Fibroblast of mammary gland (primary cell): Measurements from ENCODE around the gene LRRC3.

Experiments used
- DNase-seq: peaks from one replicate; pipeline ENCODE4 v3.0.0-alpha.2; 2010; ENCODE audit warnings: low read depth
- H3K4me3 ChIP-seq: 2 replicates; pipeline ENCODE4 v1.5.1; 2011; ENCODE audit warnings: low read depth, mild to moderate bottlenecking, low read length, moderate library complexity; ENCODE audit not compliant: control insufficient read depth
- CTCF ChIP-seq: conservative IDR thresholded peaks from 2 replicates; pipeline ENCODE4 v1.5.1; 2011; ENCODE audit warnings: low read depth, low read length, inconsistent platforms; ENCODE audit not compliant: control insufficient read depth, insufficient read depth

The LRRC3 gene

DNA sequence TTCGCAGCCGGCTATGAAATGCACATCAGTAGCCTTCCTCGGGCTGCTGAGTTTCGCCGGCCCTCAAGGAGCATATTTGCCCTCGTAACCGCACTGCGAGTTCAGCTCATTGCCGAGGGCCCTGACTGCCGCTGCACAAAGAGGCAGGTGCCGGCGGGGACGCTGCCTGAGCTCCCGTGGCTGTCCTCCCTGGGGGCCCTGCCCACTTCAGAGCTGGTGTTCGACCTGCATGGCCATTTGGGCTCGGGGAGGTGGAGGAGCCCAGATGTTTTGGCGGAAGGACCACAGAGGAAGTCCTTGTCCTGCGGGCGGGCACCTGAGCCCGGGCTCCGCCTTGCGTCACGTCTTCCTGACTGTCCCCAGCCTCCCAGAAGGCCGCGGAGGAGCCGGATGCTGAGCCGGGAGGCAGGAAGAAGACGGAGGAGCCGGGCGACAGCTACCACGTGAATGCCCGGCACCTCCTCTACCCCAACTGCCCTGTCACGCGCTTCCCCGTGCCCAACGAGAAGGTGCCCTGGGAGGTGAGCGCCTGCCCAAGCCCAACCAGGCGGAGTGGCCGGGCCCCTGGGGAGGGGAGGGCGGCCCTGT is 29.9 kb upstream of the LRRC3 start:
- TF ChIP-seq CTCF, result no peak
- DNase-seq, result no peak
- no peak overlapping the region for H3K4me3 ChIP-seq

GRCh38 chr21:44425895-44426662 is 29.2 kb upstream of the LRRC3 start:
- no peak overlapping the region for H3K4me3 ChIP-seq
- TF ChIP-seq CTCF, result no peak
- DNase-seq, result no peak

GRCh38 chr21:44426663-44427191 is 28.6 kb upstream of the LRRC3 start:
- no peak overlapping the region for H3K4me3 ChIP-seq
- no peak for DNase-seq
- TF ChIP-seq CTCF, result no peak

GRCh38 chr21:44427241-44428120 is 27.8 kb upstream of the LRRC3 start:
- no peak overlapping the region for H3K4me3 ChIP-seq
- no peak for TF ChIP-seq CTCF
- DNase-seq, result no peak

DNA sequence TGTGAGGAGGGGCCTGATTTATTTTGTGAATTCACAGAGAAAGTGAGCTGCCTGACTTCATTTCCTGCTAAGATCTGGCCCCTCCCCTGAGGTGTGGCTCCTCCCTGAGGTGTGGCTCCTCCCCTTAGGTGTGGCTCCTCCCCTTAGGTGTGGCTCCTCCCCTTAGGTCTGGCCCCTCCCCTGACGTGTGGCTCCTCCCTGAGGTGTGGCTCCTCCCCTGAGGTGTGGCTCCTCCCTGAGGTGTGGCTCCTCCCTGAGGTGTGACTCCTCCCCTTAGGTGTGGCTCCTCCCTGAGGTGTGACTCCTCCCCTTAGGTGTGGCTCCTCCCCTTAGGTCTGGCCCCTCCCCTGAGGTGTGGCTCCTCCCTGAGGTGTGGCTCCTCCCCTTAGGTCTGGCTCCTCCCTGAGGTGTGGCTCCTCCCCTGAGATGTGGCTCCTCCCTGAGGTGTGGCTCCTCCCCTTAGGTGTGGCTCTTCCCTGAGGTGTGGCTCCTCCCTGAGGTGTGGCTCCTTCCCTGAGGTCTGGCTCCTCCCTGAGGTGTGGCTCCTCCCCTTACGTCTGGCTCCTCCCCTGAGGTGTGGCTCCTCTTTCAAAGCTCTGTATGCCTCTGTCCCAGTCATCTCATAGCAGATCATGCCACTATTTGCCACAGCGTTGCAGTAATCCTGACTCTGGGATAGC is 26.9 kb upstream of the LRRC3 start:
- no peak for TF ChIP-seq CTCF
- DNase-seq, result no peak
- H3K4me3 ChIP-seq, result no peak overlapping the region

GRCh38 chr21:44429894-44430293 is 25.4 kb upstream of the LRRC3 start:
- DNase-seq, result no peak
- no peak overlapping the region for H3K4me3 ChIP-seq
- TF ChIP-seq CTCF, result no peak
